HepG2 (cell line): Measurements from ENCODE around the gene KRT14. TPM values are rescaled to one million over a fixed set of nuclear protein-coding genes. Genes with fewer than 3 reads are reported as not detected.

Source experiments
- CCAR2 ChIP-seq: fragments of 200-400 bp; formaldehyde crosslinking; optimal IDR thresholded peaks from 2 replicates; pipeline ENCODE3; 2018; ENCODE audit warnings: low read depth, mild to moderate bottlenecking, low read length, moderate library complexity
- CHD2 ChIP-seq: IDR thresholded peaks from 2 replicates; pipeline ENCODE4 v1.6.1; 2011; ENCODE audit warnings: low read depth, low read length, improper control_type of control experiment
- ELF4 ChIP-seq: sonication (generic); formaldehyde crosslinking; IDR thresholded peaks from 2 replicates; pipeline ENCODE4 v1.5.0; 2020; ENCODE audit warnings: missing genetic modification reagents, mild to moderate bottlenecking, moderate library complexity, borderline replicate concordance
- FOXA3 ChIP-seq: IDR thresholded peaks from 2 replicates; pipeline ENCODE4 v1.6.1; 2016; ENCODE audit warnings: missing genetic modification reagents, missing compliant biosample characterization
- FOXO1 ChIP-seq: sonication (generic); formaldehyde crosslinking; IDR thresholded peaks from 2 replicates; pipeline ENCODE4 v1.4.0; 2020; ENCODE audit warnings: missing genetic modification reagents
- HES4 ChIP-seq: sonication (generic); formaldehyde crosslinking; IDR thresholded peaks from 2 replicates; pipeline ENCODE4 v1.9.0; 2021; ENCODE audit warnings: mild to moderate bottlenecking, missing genetic modification reagents, borderline replicate concordance
- HNRNPH1 ChIP-seq: fragments of 200-400 bp; formaldehyde crosslinking; optimal IDR thresholded peaks from 2 replicates; pipeline ENCODE3; 2017; ENCODE audit warnings: mild to moderate bottlenecking, low read depth, low read length
- HNRNPK ChIP-seq: fragments of 200-400 bp; formaldehyde crosslinking; IDR thresholded peaks from 2 replicates; pipeline ENCODE4 v1.6.1; 2018; ENCODE audit warnings: low read length, low read depth, moderate library complexity, mild to moderate bottlenecking; ENCODE audit not compliant: poor library complexity, severe bottlenecking
- SMC3 ChIP-seq: IDR thresholded peaks from 2 replicates; pipeline ENCODE4 v1.6.1; 2011; ENCODE audit warnings: low read length, improper control_type of control experiment
- SNAI1 ChIP-seq: sonication (generic); formaldehyde crosslinking; IDR thresholded peaks from 2 replicates; pipeline ENCODE4 v1.5.0; 2020; ENCODE audit warnings: mild to moderate bottlenecking, missing genetic modification reagents, borderline replicate concordance
- SOX6 ChIP-seq, 2 experiments: fragments of 450-650 bp in 1 of 2; sonication (generic) in 1 of 2; formaldehyde crosslinking in 1 of 2; IDR thresholded peaks; 2 replicates each; pipeline versions ENCODE4 v1.4.0 to v1.6.1; 2017 to 2020; ENCODE audit warnings: antibody characterized with exemption in 1 of 2, mild to moderate bottlenecking in 1 of 2, missing genetic modification reagents in 1 of 2
- SP5 ChIP-seq: IDR thresholded peaks from 2 replicates; pipeline ENCODE4 v1.6.1; 2016; ENCODE audit warnings: low read depth, borderline replicate concordance
- SRSF1 ChIP-seq: fragments of 200-400 bp; formaldehyde crosslinking; optimal IDR thresholded peaks from 2 replicates; pipeline ENCODE3; 2017; ENCODE audit warnings: mild to moderate bottlenecking, low read depth, low read length, moderate library complexity
- TMF1 ChIP-seq: sonication (generic); formaldehyde crosslinking; IDR thresholded peaks from 2 replicates; pipeline ENCODE4 v1.8.1; 2022; ENCODE audit warnings: low read depth, missing genetic modification reagents
- ZFP36L1 ChIP-seq: sonication (generic); formaldehyde crosslinking; IDR thresholded peaks from 2 replicates; pipeline ENCODE4 v1.8.0; 2022; ENCODE audit warnings: mild to moderate bottlenecking, missing genetic modification reagents, moderate library complexity
- ZMYM3 ChIP-seq: sonication (generic); formaldehyde crosslinking; IDR thresholded peaks from 2 replicates; pipeline ENCODE4 v1.5.1; 2020; ENCODE audit warnings: mild to moderate bottlenecking, missing genetic modification reagents
- ZNF101 ChIP-seq: sonication (generic); formaldehyde crosslinking; IDR thresholded peaks from 2 replicates; pipeline ENCODE4 v1.4.0; 2020; ENCODE audit warnings: mild to moderate bottlenecking, low read depth, missing genetic modification reagents, borderline replicate concordance
- ZNF282 ChIP-seq: fragments of 450-650 bp; IDR thresholded peaks from 2 replicates; pipeline ENCODE4 v1.6.1; 2018; ENCODE audit not compliant: partially characterized antibody
- ZNF326 ChIP-seq: sonication (generic); formaldehyde crosslinking; IDR thresholded peaks from 2 replicates; pipeline ENCODE4 v1.4.0; 2020; ENCODE audit warnings: missing genetic modification reagents, borderline replicate concordance
- ZNF549 ChIP-seq: sonication (generic); formaldehyde crosslinking; IDR thresholded peaks from 2 replicates; pipeline ENCODE4 v1.5.0; 2020; ENCODE audit warnings: missing genetic modification reagents
- ZNF563 ChIP-seq: sonication (generic); formaldehyde crosslinking; IDR thresholded peaks from 2 replicates; pipeline ENCODE4 v1.8.0; 2022; ENCODE audit warnings: mild to moderate bottlenecking, moderate library complexity, missing genetic modification reagents
- ZNF777 ChIP-seq: sonication (generic); formaldehyde crosslinking; IDR thresholded peaks from 2 replicates; pipeline ENCODE4 v1.4.0; 2020; ENCODE audit warnings: missing genetic modification reagents
- polyA plus RNA-seq, 8 experiments: library from polyadenylated mRNA; depleted of rRNA in 3 of 8; stranded (reverse) in 7 of 8; unstranded in 1 of 8; fragments of >200 nt; fragmentation: Illumina TruSeq in 4 of 8; extraction: Trizol in 4 of 8; gene quantifications; 2 replicates each; pipeline versions ENCODE4 v1.2.1 to v1.2.3, GENCODE V29; 2011 to 2016; ENCODE audit warnings: low read depth in 4 of 8, missing spikeins in 1 of 8, mixed read lengths in 1 of 8; ENCODE audit not compliant: insufficient read depth in 1 of 8
- total RNA-seq, 5 experiments: library from RNA; depleted of rRNA; stranded (reverse); fragments of >200 nt; fragmentation: Illumina TruSeq; extraction: Trizol; gene quantifications; 2 replicates each; pipeline ENCODE4 v1.2.3, GENCODE V29; 2016; ENCODE audit warnings: low read depth in 1 of 5
- TF ChIP-seq, protein P1 (sequence below): sonication (generic); formaldehyde crosslinking; IDR thresholded peaks from 2 replicates; pipeline ENCODE4 v1.5.1; 2020; ENCODE audit warnings: missing genetic modification reagents, mild to moderate bottlenecking, borderline replicate concordance
- TF ChIP-seq, protein P2 (sequence below): sonication (generic); formaldehyde crosslinking; IDR thresholded peaks from 2 replicates; pipeline ENCODE4 v1.8.1; 2023; ENCODE audit warnings: mild to moderate bottlenecking, moderate library complexity, missing genetic modification reagents
- TF ChIP-seq, protein P3 (sequence below): sonication (generic); formaldehyde crosslinking; IDR thresholded peaks from 2 replicates; pipeline ENCODE4 v1.4.0; 2020; ENCODE audit warnings: mild to moderate bottlenecking, missing genetic modification reagents, borderline replicate concordance

Gene KRT14
- total and polyA plus RNA-seq, 2 of the 13 experiments (the other 11 are each of a cell fraction or from before 2014, with no cell fraction given), result 0.09 TPM; not detected in 1

DNA sequence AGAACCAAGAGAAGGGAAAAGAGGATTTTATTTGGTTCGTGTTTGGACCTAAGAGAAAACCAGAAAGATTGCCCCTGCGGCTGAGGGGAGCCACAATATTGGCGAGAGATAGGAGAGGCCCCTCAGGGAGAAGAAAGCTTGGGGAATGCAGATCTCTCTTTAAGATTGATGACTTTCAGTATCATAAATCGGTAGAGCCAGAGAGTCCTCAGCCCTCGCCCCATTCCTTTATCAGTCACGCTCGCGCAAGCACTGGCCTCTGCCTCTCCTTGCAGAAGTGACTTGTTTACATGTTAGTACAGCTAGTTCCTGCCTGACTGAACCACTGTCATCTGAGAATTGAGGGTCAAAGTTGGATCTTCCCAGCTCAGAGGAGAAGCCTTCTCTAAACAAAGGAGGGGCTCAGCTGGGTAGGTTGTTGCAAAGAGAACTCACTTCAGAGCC lies 37.1 kb downstream of the KRT14 start (continued):
- TF ChIP-seq, protein P1, sequence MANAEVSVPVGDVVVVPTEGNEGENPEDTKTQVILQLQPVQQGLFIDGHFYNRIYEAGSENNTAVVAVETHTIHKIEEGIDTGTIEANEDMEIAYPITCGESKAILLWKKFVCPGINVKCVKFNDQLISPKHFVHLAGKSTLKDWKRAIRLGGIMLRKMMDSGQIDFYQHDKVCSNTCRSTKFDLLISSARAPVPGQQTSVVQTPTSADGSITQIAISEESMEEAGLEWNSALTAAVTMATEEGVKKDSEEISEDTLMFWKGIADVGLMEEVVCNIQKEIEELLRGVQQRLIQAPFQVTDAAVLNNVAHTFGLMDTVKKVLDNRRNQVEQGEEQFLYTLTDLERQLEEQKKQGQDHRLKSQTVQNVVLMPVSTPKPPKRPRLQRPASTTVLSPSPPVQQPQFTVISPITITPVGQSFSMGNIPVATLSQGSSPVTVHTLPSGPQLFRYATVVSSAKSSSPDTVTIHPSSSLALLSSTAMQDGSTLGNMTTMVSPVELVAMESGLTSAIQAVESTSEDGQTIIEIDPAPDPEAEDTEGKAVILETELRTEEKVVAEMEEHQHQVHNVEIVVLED (CRISPR knock-in tag), result no peak
- TF ChIP-seq SRSF1 (no peak), SNAI1 (CRISPR knock-in tag) (no peak), ZNF282 (no peak), HNRNPH1 (no peak), ZNF101 (CRISPR knock-in tag) (no peak), SP5 (no peak), CCAR2 (no peak), ZNF326 (CRISPR knock-in tag) (no peak), HNRNPK (no peak), SMC3 (no peak), ZNF549 (no peak), TMF1 (CRISPR knock-in tag) (no peak), FOXA3 (peak; percentile 40; the same call in 1 of the 2 replicates), SOX6 (IDR thresholded peaks at IDR 0.05) (no peak), SOX6 (CRISPR knock-in tag; IDR thresholded peaks at IDR 0.05) (no peak), FOXO1 (CRISPR knock-in tag) (peak; percentile 47; the same call in 1 of the 2 replicates), ELF4 (CRISPR knock-in tag) (no peak), HES4 (CRISPR knock-in tag) (no peak), ZMYM3 (CRISPR knock-in tag) (no peak), CHD2 (no peak), ZNF777 (CRISPR knock-in tag) (no peak), ZNF563 (CRISPR knock-in tag) (no peak), ZFP36L1 (CRISPR knock-in tag) (no peak)
- TF ChIP-seq, protein P2, sequence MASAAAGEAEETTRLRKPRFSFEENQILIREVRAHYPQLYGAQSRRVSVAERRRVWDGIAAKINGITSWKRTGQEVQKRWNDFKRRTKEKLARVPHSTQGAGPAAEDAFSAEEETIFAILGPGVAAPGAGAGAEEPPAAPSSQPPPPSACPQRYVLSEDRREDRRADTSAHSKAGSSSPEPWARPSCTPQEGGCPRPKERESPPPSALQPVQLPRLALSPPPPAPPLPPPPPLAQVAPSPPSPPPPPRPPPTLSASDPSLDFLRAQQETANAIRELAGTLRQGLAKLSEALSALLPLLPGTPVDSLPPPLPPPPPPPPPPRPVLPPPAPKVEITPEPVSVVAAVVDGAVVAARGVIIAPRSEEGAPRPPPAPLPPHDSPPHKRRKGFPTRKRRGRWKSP (CRISPR knock-in tag), result no peak
- TF ChIP-seq, protein P3, sequence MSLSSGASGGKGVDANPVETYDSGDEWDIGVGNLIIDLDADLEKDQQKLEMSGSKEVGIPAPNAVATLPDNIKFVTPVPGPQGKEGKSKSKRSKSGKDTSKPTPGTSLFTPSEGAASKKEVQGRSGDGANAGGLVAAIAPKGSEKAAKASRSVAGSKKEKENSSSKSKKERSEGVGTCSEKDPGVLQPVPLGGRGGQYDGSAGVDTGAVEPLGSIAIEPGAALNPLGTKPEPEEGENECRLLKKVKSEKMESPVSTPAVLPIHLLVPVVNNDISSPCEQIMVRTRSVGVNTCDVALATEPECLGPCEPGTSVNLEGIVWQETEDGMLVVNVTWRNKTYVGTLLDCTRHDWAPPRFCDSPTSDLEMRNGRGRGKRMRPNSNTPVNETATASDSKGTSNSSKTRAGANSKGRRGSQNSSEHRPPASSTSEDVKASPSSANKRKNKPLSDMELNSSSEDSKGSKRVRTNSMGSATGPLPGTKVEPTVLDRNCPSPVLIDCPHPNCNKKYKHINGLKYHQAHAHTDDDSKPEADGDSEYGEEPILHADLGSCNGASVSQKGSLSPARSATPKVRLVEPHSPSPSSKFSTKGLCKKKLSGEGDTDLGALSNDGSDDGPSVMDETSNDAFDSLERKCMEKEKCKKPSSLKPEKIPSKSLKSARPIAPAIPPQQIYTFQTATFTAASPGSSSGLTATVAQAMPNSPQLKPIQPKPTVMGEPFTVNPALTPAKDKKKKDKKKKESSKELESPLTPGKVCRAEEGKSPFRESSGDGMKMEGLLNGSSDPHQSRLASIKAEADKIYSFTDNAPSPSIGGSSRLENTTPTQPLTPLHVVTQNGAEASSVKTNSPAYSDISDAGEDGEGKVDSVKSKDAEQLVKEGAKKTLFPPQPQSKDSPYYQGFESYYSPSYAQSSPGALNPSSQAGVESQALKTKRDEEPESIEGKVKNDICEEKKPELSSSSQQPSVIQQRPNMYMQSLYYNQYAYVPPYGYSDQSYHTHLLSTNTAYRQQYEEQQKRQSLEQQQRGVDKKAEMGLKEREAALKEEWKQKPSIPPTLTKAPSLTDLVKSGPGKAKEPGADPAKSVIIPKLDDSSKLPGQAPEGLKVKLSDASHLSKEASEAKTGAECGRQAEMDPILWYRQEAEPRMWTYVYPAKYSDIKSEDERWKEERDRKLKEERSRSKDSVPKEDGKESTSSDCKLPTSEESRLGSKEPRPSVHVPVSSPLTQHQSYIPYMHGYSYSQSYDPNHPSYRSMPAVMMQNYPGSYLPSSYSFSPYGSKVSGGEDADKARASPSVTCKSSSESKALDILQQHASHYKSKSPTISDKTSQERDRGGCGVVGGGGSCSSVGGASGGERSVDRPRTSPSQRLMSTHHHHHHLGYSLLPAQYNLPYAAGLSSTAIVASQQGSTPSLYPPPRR (CRISPR knock-in tag), result no peak
